Liver (tissue), 9 donors: ENCODE measurements around the gene ARMH3. TPM values are rescaled to one million over a fixed set of nuclear protein-coding genes. Genes with fewer than 3 reads are reported as not detected.

Experiments used
- DNase-seq: peaks from one replicate; pipeline ENCODE4 v3.0.0-alpha.2; 2017; ENCODE audit warnings: low spot score
- H3K27ac ChIP-seq, 2 donors: one replicate each; pipeline ENCODE4 v1.7.0; 2013; ENCODE audit warnings: inconsistent platforms in 2 of 2, low read length in 2 of 2, control low read depth in 1 of 2, low read depth in 1 of 2, mild to moderate bottlenecking in 1 of 2
- H3K27me3 ChIP-seq, 4 donors: one replicate each; pipeline versions ENCODE4 v1.6.1 to v1.7.0; 2013; ENCODE audit warnings: low read length in 3 of 4, inconsistent platforms in 1 of 4, mild to moderate bottlenecking in 1 of 4, moderate library complexity in 1 of 4; ENCODE audit not compliant: control insufficient read depth in 4 of 4, insufficient read depth in 4 of 4
- H3K36me3 ChIP-seq, 4 donors: one replicate each; pipeline versions ENCODE4 v1.6.1 to v1.7.0; 2013; ENCODE audit warnings: low read length in 3 of 4, mild to moderate bottlenecking in 3 of 4, low read depth in 1 of 4, moderate library complexity in 1 of 4; ENCODE audit not compliant: control insufficient read depth in 4 of 4, insufficient read depth in 3 of 4
- H3K4me1 ChIP-seq, 4 donors: one replicate each; pipeline versions ENCODE4 v1.6.1 to v1.7.0; 2013; ENCODE audit warnings: low read length in 3 of 4, mild to moderate bottlenecking in 3 of 4, moderate library complexity in 1 of 4; ENCODE audit not compliant: control insufficient read depth in 4 of 4, insufficient read depth in 4 of 4
- H3K4me3 ChIP-seq, 3 donors: one replicate each; pipeline versions ENCODE4 v1.6.1 to v1.7.0; 2013; ENCODE audit warnings: low read length in 3 of 3, control low read depth in 1 of 3, low read depth in 1 of 3, mild to moderate bottlenecking in 1 of 3
- H3K9ac ChIP-seq, 2 donors: one replicate each; pipeline ENCODE4 v1.7.0; 2013; ENCODE audit warnings: low read length in 2 of 2, mild to moderate bottlenecking in 2 of 2, moderate library complexity in 2 of 2, control low read depth in 1 of 2, low read depth in 1 of 2
- H3K9me3 ChIP-seq, 4 donors: one replicate each; pipeline versions ENCODE4 v1.6.1 to v1.7.0; 2013; ENCODE audit warnings: low read length in 3 of 4; ENCODE audit not compliant: control insufficient read depth in 4 of 4
- ATF3 ChIP-seq: IDR thresholded peaks from 2 replicates; pipeline ENCODE4 v1.6.1; 2016; ENCODE audit warnings: antibody characterized with exemption
- CTCF ChIP-seq: fragments of 150-350 bp; IDR thresholded peaks from 2 replicates; pipeline ENCODE4 v1.5.1; 2017; ENCODE audit warnings: improper control_type of control experiment, low read depth, low read length; ENCODE audit not compliant: missing input control
- EGR1 ChIP-seq, 2 donors: IDR thresholded peaks; 2 replicates each; pipeline ENCODE4 v1.6.1; 2016 to 2018; ENCODE audit warnings: antibody characterized with exemption in 2 of 2, low read depth in 2 of 2
- FOXA1 ChIP-seq: IDR thresholded peaks from 2 replicates; pipeline ENCODE4 v1.6.1; 2016; ENCODE audit warnings: antibody characterized with exemption
- FOXA2 ChIP-seq: IDR thresholded peaks from 2 replicates; pipeline ENCODE4 v1.6.1; 2016; ENCODE audit warnings: antibody characterized with exemption
- GABPA ChIP-seq, 2 donors: IDR thresholded peaks in 1 of 2; conservative IDR thresholded peaks in 1 of 2; 2 replicates each; pipeline ENCODE4 v1.6.1; 2016; ENCODE audit warnings: antibody characterized with exemption in 2 of 2, mild to moderate bottlenecking in 1 of 2, moderate library complexity in 1 of 2
- HNF4A ChIP-seq, 2 donors: conservative IDR thresholded peaks; 2 replicates each; pipeline ENCODE4 v1.6.1; 2016; ENCODE audit warnings: antibody characterized with exemption in 2 of 2, mild to moderate bottlenecking in 2 of 2
- HNF4G ChIP-seq: IDR thresholded peaks from 2 replicates; pipeline ENCODE4 v1.6.1; 2016; ENCODE audit warnings: antibody characterized with exemption
- JUND ChIP-seq, 2 donors: IDR thresholded peaks; 2 replicates each; pipeline ENCODE4 v1.6.1; 2016; ENCODE audit warnings: antibody characterized with exemption in 2 of 2
- MAX ChIP-seq: IDR thresholded peaks from 2 replicates; pipeline ENCODE4 v1.6.1; 2016; ENCODE audit warnings: antibody characterized with exemption
- NR2F2 ChIP-seq: IDR thresholded peaks from 2 replicates; pipeline ENCODE4 v1.6.1; 2016; ENCODE audit warnings: antibody characterized with exemption
- RAD21 ChIP-seq, 2 donors: IDR thresholded peaks; 2 replicates each; pipeline ENCODE4 v1.6.1; 2016; ENCODE audit warnings: antibody characterized with exemption in 2 of 2, mild to moderate bottlenecking in 2 of 2
- REST ChIP-seq: IDR thresholded peaks from 2 replicates; pipeline ENCODE4 v1.6.1; 2016; ENCODE audit warnings: antibody characterized with exemption, mild to moderate bottlenecking
- RXRA ChIP-seq, 2 donors: IDR thresholded peaks; 2 replicates each; pipeline ENCODE4 v1.6.1; 2017 to 2018; ENCODE audit warnings: antibody characterized with exemption in 2 of 2, mild to moderate bottlenecking in 1 of 2
- SP1 ChIP-seq: IDR thresholded peaks from 2 replicates; pipeline ENCODE4 v1.6.1; 2018; ENCODE audit warnings: antibody characterized with exemption, mild to moderate bottlenecking
- TAF1 ChIP-seq: conservative IDR thresholded peaks from 2 replicates; pipeline ENCODE4 v1.6.1; 2016; ENCODE audit warnings: antibody characterized with exemption, mild to moderate bottlenecking
- YY1 ChIP-seq: IDR thresholded peaks from 2 replicates; pipeline ENCODE4 v1.6.1; 2016; ENCODE audit warnings: antibody characterized with exemption, mild to moderate bottlenecking
- ZBTB33 ChIP-seq: IDR thresholded peaks from 2 replicates; pipeline ENCODE4 v1.6.1; 2016; ENCODE audit warnings: antibody characterized with exemption
- WGBS: extraction: QIAGEN DNeasy Blood & Tissue Kit; methylation state at CpG from one replicate; pipeline ENCODE4 v1.1.7; 2013; 5-methylcytosine and 5-hydroxymethylcytosine counted together
- polyA plus RNA-seq, 2 donors: library from polyadenylated mRNA; stranded (reverse) in 1 of 2; unstranded in 1 of 2; fragments of 200-250 nt in 1 of 2; fragments of >200 nt in 1 of 2; fragmentation: Nextera tagmentation in 1 of 2; extraction: Ambion mirVana in 1 of 2; gene quantifications; one replicate each; pipeline versions ENCODE4 v1.2.1 to v1.2.3, GENCODE V29; 2013 to 2015
- total RNA-seq, 2 donors: library from RNA; depleted of rRNA; stranded (reverse); fragments of >200 nt; gene quantifications; one replicate each; pipeline ENCODE4 v1.2.3, GENCODE V29; 2014
- donor health status: healthy.
- donor health status: healthy.
- donor health status: healthy.
- donor health status: healthy.
- donor health status: healthy.

Gene ARMH3
- total and polyA plus RNA-seq, 4 donors = 5.3 to 14.9 (median 9.2) TPM

- Histone ChIP-seq H3K9ac (no peak overlapping the region), H3K9me3 (no peaks in the 10 kb centered on the region), H3K36me3 (no peaks in the 10 kb centered on the region), H3K27me3 (no peaks in the 10 kb centered on the region), H3K4me3 (no peak overlapping the region), H3K4me1 (peaks cover 0 to 25% (median 8%) of the 10 kb centered on the region in 4 donors), H3K27ac (peak overlapping the region in 1 of 2 donors; percentile 74)
- peak; percentile 79 for DNase-seq
- TF ChIP-seq YY1 = no peak
- TF ChIP-seq ATF3 = no peak
- WGBS = 39% methylated on average over 31 of the region's 31 CpGs
Measured at GRCh38 chr10:101829561-101830315, 226.2 kb downstream of the ARMH3 start.

- Histone ChIP-seq H3K27me3 (no peaks in the 10 kb centered on the region), H3K36me3 (no peaks in the 10 kb centered on the region), H3K4me1 (peaks cover 0 to 25% (median 8%) of the 10 kb centered on the region in 4 donors), H3K4me3 (no peak overlapping the region), H3K9me3 (no peaks in the 10 kb centered on the region), H3K27ac (no peak overlapping the region), H3K9ac (no peak overlapping the region)
- DNase-seq = no peak
- TF ChIP-seq HNF4A (conservative IDR thresholded peaks at IDR 0.05) = no peak
- no peak for TF ChIP-seq FOXA1
- TF ChIP-seq ATF3 = no peak
- no peak for TF ChIP-seq YY1
- no peak for TF ChIP-seq JUND (IDR thresholded peaks at IDR 0.05)
- TF ChIP-seq MAX = no peak
- TF ChIP-seq CTCF = no peak
- no peak for TF ChIP-seq FOXA2
- no peak for TF ChIP-seq EGR1 (IDR thresholded peaks at IDR 0.05; ENCODE audit: low read depth in 2 of 2)
- TF ChIP-seq ZBTB33 = no peak
- TF ChIP-seq TAF1 = no peak
- TF ChIP-seq REST = no peak
- TF ChIP-seq GABPA (IDR thresholded peaks at IDR 0.05 in 1 of 2, conservative IDR thresholded peaks at IDR 0.05 in 1 of 2) = no peak
- TF ChIP-seq RXRA (IDR thresholded peaks at IDR 0.05) = no peak
- TF ChIP-seq SP1 = no peak
- no peak for TF ChIP-seq NR2F2
- TF ChIP-seq RAD21 (IDR thresholded peaks at IDR 0.05) = no peak
- TF ChIP-seq HNF4G = no peak
- WGBS = 83% methylated on average over 39 of the region's 39 CpGs
Measured at GRCh38 chr10:101828766-101829551, 227.0 kb downstream of the ARMH3 start.
